Pulmonary artery endothelial cell (primary cell): ENCODE results near the gene SEPTIN7. TPM values are rescaled to one million over a fixed set of nuclear protein-coding genes. Genes with fewer than 3 reads are reported as not detected.
A peak's percentile ranks its signal among the peaks of the same experiment; 100 is the strongest.

Experiments
- DNase-seq: peaks from one replicate; pipeline ENCODE4 v3.0.0-alpha.2; 2011; ENCODE audit warnings: low read depth, low spot score
- total RNA-seq: library from RNA; depleted of rRNA; stranded (reverse); fragments of >200 nt; gene quantifications from 2 replicates; pipeline ENCODE4 v1.2.3, GENCODE V29; 2014

The SEPTIN7 gene
- total RNA-seq, 1 donor from 2014 or later, result 152 TPM

GRCh38 chr7:35787925-35788324 is 12.9 kb upstream of the SEPTIN7 start:
- DNase-seq, result no peak

- peak; percentile 33 for DNase-seq
Measured at GRCh38 chr7:35792472-35792871, 8.4 kb upstream of the SEPTIN7 start.

GRCh38 chr7:35792873-35793489 is 7.9 kb upstream of the SEPTIN7 start:
- DNase-seq, result peak; percentile 41

- DNase-seq, result no peak
Measured at GRCh38 chr7:35797311-35797710, 3.5 kb upstream of the SEPTIN7 start.

- peak; percentile 64 for DNase-seq
Measured at GRCh38 chr7:35799846-35800717, 775 bp upstream of the SEPTIN7 start.

GRCh38 chr7:35801392-35802101 is 690 bp downstream of the SEPTIN7 start:
- DNase-seq, result peak; percentile 8

GRCh38 chr7:35802102-35802466 is 1.2 kb downstream of the SEPTIN7 start:
- DNase-seq, result no peak

- DNase-seq, result no peak
Measured at GRCh38 chr7:35802649-35803048, 1.8 kb downstream of the SEPTIN7 start.

- no peak for DNase-seq
Measured at GRCh38 chr7:35804231-35804970, 3.5 kb downstream of the SEPTIN7 start.

GRCh38 chr7:35805876-35806275 is 5.0 kb downstream of the SEPTIN7 start:
- no peak for DNase-seq

GRCh38 chr7:35816514-35816913 is 15.7 kb downstream of the SEPTIN7 start:
- no peak for DNase-seq

GRCh38 chr7:35817181-35817580 is 16.3 kb downstream of the SEPTIN7 start:
- no peak for DNase-seq

- no peak for DNase-seq
Measured at GRCh38 chr7:35817930-35818329, 17.1 kb downstream of the SEPTIN7 start.

- DNase-seq, result no peak
Measured at GRCh38 chr7:35818513-35818912, 17.7 kb downstream of the SEPTIN7 start.

GRCh38 chr7:35819310-35819709 is 18.5 kb downstream of the SEPTIN7 start:
- DNase-seq, result no peak

GRCh38 chr7:35819954-35820703 is 19.3 kb downstream of the SEPTIN7 start:
- DNase-seq, result no peak

- DNase-seq, result no peak
Measured at GRCh38 chr7:35820858-35821257, 20.0 kb downstream of the SEPTIN7 start.

GRCh38 chr7:35823440-35823839 is 22.6 kb downstream of the SEPTIN7 start:
- no peak for DNase-seq

- DNase-seq, result no peak
Measured at GRCh38 chr7:35825974-35826373, 25.1 kb downstream of the SEPTIN7 start.

- DNase-seq, result no peak
Measured at GRCh38 chr7:35826751-35827150, 25.9 kb downstream of the SEPTIN7 start.

GRCh38 chr7:35828817-35829216 is 28.0 kb downstream of the SEPTIN7 start:
- DNase-seq, result no peak
